Effector memory CD4-positive, alpha-beta T cell (primary cell): Measurements from ENCODE around the gene RNF144A.
"Not testable (repeated sequence)": the region's sequence is repeated elsewhere in the genome, so short reads cannot be mapped to it uniquely, and the experiment has no call there.

Experiments used
- DNase-seq, 3 donors: peaks; one replicate each; pipeline ENCODE4 v3.0.0-alpha.2; 2020
- H3K27ac ChIP-seq: 2 replicates; pipeline ENCODE4 v1.7.0; 2013; ENCODE audit warnings: mild to moderate bottlenecking, low read length, moderate library complexity; ENCODE audit not compliant: insufficient read depth, poor library complexity, severe bottlenecking
- H3K27me3 ChIP-seq: replicated peaks from 2 replicates; pipeline ENCODE4 v1.7.0; 2013; ENCODE audit warnings: mild to moderate bottlenecking, low read length; ENCODE audit not compliant: insufficient read depth, control insufficient read depth, poor library complexity, severe bottlenecking
- H3K36me3 ChIP-seq: 2 replicates; pipeline ENCODE4 v1.7.0; 2013; ENCODE audit warnings: mild to moderate bottlenecking, low read length, moderate library complexity; ENCODE audit not compliant: control insufficient read depth, insufficient read depth
- H3K4me1 ChIP-seq: 2 replicates; pipeline ENCODE4 v1.7.0; 2013; ENCODE audit warnings: low read length, mild to moderate bottlenecking; ENCODE audit not compliant: control insufficient read depth, insufficient read depth, poor library complexity, severe bottlenecking
- H3K4me3 ChIP-seq: 2 replicates; pipeline ENCODE4 v1.7.0; 2013; ENCODE audit warnings: low read length, low read depth, mild to moderate bottlenecking; ENCODE audit not compliant: insufficient read depth, poor library complexity, severe bottlenecking
- H3K9me3 ChIP-seq: 2 replicates; pipeline ENCODE4 v1.7.0; 2013; ENCODE audit warnings: mild to moderate bottlenecking, low read length, moderate library complexity; ENCODE audit not compliant: control insufficient read depth

Gene RNF144A

DNA sequence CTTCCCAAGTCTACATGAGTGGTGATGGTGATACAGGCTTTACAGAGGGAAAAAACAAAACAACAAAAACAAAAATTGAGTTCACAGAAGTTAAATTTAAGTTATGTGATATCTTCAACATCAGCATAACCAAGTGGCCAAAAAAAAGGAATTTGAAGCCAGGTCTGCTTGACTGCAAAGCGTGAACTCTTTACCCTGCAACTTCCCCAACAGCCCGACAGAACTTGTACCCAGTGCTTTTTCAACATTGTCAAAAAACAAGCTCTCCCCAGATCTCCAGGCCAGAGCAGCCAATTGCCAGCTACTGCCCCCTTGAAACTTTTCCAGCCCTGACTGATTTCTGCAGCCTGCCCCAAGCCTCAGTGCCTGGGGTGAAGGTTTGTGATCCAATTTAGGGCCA is 76.7 kb downstream of the RNF144A start:
- Histone ChIP-seq H3K9me3 (no peaks in the 10 kb centered on the region), H3K4me3 (no peak overlapping the region), H3K27ac (no peak overlapping the region), H3K36me3 (peaks cover 3% of the 10 kb centered on the region), H3K27me3 (no peaks in the 10 kb centered on the region), H3K4me1 (no peaks in the 10 kb centered on the region)
- DNase-seq, result no peak

DNA sequence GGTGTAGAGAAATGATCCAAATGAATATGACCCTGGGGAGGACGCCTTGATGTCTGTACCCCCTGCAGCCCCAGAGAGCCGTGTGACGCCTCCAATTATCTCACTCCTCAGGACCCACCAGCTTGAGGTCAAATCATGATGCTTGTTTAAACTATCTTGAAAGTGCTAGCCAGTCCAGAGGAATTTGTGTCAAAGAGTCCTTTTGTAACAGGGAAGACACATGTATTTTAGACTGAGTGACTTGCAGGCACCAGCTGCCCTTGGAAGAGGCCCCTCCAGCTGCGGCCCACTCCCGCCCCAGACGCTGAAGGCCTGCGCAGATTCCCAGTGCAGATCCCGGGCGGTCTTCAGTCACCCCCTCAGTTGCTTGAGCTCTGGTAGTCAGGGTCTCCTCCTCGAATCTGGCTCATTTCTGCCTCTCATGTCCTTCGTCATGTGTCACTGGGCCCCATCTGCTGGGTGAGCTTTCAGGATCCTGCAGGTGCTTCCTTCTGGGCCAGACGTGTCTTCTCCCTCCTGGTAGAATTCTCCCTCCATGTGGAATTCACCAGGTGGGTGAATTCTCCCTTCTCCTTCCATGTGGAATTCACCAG is 77.4 kb downstream of the RNF144A start:
- Histone ChIP-seq H3K27ac (no peak overlapping the region), H3K9me3 (no peaks in the 10 kb centered on the region), H3K4me3 (no peak overlapping the region), H3K4me1 (no peaks in the 10 kb centered on the region), H3K27me3 (no peaks in the 10 kb centered on the region), H3K36me3 (peaks cover 3% of the 10 kb centered on the region)
- DNase-seq, result no peak

DNA sequence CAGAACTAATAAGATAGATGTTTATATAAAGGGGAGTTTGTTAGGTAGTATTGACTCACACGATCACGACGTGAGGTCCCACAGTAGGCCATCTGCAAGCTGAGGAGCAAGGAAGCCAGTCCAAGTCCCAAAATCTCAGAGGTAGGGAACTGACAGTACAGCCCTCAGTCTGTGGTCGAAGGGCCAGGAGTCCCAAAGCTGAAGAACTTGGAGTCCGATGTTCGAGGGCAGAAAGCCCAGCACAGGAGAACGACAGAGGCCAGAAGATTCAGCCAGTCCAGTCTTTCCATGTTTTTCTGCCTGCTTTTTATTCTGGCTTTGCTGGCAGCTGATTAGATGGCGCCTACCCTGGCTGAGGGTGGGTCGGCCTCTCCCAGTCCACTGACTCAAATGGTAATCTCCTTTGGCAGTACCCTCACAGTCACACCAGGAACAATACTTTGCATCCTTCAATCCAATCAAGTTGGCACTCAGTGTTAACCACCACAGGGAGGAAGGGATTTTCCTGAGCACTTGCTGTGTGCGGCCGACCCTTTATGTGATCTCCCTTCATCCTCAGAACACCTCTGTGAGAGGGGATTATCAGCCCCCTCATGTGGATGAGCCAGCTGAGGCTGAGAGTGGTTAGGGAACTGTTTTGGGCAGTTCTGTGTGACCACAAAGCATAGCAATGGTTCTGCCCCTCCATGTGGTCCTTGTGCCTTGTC is 78.3 kb downstream of the RNF144A start:
- no peaks in the 10 kb centered on the region for H3K4me1 ChIP-seq
- no peaks in the 10 kb centered on the region for H3K27me3 ChIP-seq
- no peaks in the 10 kb centered on the region for H3K9me3 ChIP-seq
- H3K27ac ChIP-seq, result no peak overlapping the region
- no peak for DNase-seq
- no peaks in the 10 kb centered on the region for H3K36me3 ChIP-seq
- H3K4me3 ChIP-seq, result no peak overlapping the region

DNA sequence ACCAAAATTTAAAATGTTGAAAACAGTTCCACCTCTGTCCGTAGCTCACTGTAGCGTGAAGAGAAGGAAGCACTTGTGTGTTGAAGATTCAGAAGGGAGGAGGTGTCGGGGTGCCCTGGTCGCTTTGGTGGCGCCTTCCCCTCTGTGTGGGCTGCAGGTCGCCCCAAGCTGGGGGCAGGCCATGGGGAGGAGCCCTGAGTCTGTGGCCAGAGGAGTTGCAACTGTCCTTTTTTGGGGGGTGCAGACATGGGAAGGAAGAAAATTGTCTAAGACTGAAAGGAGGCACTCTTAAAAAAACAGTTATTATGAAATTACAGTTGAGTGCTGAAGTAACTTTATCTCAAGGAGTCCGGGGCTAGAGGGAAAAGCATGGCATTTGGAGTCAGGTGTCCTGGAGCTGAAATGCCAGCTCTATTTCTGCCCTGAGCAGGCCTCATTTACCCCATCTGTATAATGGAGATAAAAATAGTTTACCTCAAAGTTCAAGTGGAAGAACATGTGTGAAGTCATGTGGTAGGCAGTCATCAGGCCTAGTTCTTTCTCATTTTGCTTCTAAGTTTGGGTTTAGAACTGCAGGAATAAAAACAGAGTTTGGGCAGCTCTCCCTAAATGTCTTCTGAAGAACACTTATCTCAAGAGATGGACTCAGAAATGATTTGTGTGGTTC is 82.1 kb downstream of the RNF144A start:
- H3K27me3 ChIP-seq, result no peaks in the 10 kb centered on the region
- no peak overlapping the region for H3K27ac ChIP-seq
- no peaks in the 10 kb centered on the region for H3K4me1 ChIP-seq
- no peak for DNase-seq
- no peaks in the 10 kb centered on the region for H3K36me3 ChIP-seq
- no peaks in the 10 kb centered on the region for H3K9me3 ChIP-seq
- H3K4me3 ChIP-seq, result no peak overlapping the region

DNA sequence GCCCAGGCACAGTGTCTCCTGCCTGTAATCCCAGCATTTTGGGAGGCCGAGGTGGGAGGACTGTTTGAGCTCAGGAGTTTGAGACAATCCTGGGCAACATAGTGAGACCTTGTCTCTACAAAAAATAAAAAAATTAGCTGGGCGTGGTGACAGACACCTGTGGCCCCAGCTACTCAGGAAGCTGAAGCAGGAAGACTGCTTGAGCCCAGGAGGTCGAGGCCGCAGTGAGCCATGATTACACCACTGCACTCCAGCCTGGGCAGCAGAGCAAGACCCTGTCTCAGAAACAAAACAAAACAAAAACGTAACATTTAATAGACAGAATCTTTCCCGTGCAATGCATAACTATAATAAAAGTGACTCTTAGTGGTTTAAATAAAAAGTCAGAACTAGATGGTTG is 84.2 kb downstream of the RNF144A start:
- not testable (repeated sequence) for H3K27ac ChIP-seq, H3K4me1 ChIP-seq

DNA sequence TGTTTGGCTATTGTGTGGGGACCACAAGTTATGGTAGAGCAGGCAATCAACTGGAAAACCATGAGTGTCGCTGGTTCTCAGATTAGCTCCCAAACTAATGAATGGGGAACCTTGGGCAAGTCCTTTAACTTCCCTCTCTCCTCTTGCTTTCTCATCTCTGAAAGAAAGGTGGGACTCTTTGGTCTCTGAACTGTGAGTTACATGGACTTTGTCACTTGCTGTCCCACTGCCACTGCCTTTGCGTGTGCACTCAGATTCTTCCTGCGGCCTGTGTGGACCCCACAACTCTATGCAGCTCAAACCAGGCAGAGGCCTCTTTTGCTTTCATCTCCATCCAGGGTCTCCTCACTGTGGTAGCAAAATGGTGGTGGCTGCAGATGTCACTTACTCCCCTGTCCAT is 86.7 kb downstream of the RNF144A start:
- peaks cover 5% of the 10 kb centered on the region for H3K36me3 ChIP-seq
- H3K4me1 ChIP-seq, result no peaks in the 10 kb centered on the region
- no peaks in the 10 kb centered on the region for H3K9me3 ChIP-seq
- no peak overlapping the region for H3K4me3 ChIP-seq
- H3K27ac ChIP-seq, result no peak overlapping the region
- no peak for DNase-seq
- H3K27me3 ChIP-seq, result no peaks in the 10 kb centered on the region

More for the DNA sequence above, 84.2 kb downstream of the RNF144A start:
- not testable (repeated sequence) for H3K27me3 ChIP-seq, H3K9me3 ChIP-seq, DNase-seq, H3K4me3 ChIP-seq, H3K36me3 ChIP-seq

DNA sequence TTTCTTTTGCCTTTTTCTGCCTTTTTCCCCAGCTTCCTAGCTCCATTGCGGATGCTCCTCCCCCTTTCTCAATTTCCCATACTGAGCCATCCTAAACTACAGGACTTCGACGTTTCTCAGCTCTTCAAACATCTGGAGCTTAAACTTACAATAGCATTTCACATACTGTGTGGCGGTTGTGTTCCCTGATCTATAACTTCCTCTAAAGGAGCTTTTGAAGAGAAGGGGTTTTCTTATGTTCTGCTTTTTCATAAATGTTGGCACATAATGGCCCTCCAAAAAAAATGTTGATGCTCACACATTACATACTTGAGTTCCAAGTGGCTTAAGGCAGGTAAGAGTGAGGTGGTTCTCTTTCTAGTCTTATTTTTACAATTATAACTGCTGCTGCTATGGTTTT is 87.4 kb downstream of the RNF144A start:
- Histone ChIP-seq H3K27ac (no peak overlapping the region), H3K9me3 (no peaks in the 10 kb centered on the region), H3K4me1 (no peaks in the 10 kb centered on the region), H3K27me3 (no peaks in the 10 kb centered on the region), H3K36me3 (peaks cover 5% of the 10 kb centered on the region), H3K4me3 (no peak overlapping the region)
- no peak for DNase-seq

DNA sequence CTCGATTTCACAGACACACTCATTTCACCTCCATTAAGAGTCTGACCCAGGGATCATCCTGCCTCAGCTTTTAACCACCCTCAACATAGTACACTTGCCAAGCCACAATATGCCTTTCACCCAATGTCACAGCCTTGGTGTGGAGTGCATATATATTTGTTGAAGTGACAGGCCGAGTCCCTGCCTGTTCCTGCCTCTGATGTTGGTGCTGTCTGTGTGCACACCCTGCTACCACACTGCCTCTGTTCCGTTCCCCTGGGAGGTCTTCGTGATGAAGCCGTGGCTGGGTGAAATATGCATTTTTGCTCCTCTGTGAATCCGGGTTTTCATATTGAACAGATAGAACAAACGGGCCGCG is 90.3 kb downstream of the RNF144A start:
- Histone ChIP-seq H3K27me3 (no peaks in the 10 kb centered on the region), H3K36me3 (peaks cover 5% of the 10 kb centered on the region), H3K9me3 (no peaks in the 10 kb centered on the region), H3K27ac (no peak overlapping the region), H3K4me3 (no peak overlapping the region), H3K4me1 (no peaks in the 10 kb centered on the region)
- no peak for DNase-seq

DNA sequence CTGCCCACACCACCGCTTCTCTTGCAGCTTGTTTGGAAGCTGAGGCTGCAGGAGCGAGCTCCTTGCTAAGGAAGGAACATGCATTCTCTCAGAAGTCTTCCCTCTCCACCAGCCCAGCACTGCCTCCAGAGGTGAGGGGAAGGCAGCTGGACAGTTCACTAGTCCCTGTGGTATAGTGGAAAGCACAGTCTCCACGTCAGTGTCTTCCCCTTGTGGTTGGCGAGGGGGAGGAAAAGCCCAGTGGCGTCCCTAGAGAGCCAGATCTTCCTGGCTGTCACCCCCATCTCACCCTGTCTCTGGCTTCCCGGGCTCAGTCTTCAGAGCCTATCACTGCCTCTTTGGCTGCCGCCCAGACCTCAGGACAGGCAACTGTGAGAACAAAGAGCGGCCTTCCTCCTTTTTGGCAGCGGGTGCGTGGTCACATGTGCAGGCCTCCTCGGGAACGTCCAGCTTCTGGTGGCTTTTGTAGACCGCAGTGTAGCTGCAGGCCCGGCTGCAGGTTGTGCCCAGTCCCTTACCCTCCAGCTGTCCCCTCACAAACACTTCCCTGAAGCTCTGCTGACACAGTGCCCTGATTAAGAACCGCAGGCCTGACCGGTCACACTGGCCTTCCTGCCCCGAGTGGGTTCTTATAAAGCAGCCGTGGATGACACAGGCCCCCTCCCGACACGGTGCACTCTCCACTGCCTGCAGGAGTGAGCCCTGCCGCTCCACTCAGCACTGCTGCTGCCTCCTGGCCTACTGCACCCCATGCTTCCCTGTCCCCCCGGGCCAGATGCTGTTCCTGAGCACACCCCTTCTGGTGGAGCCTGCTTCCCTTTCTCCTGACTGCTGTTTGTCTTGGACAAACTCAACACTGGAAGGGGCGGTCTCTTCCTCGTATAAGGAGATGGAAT is 90.9 kb downstream of the RNF144A start:
- Histone ChIP-seq H3K4me1 (no peaks in the 10 kb centered on the region), H3K4me3 (no peak overlapping the region), H3K27me3 (no peaks in the 10 kb centered on the region), H3K9me3 (no peaks in the 10 kb centered on the region), H3K36me3 (peaks cover 5% of the 10 kb centered on the region), H3K27ac (no peak overlapping the region)
- DNase-seq, result no peak
